K562 (cell line): ENCODE data around the gene SPCS2. TPM values are rescaled to one million over a fixed set of nuclear protein-coding genes. Genes with fewer than 3 reads are reported as not detected.
A peak's percentile ranks its signal among the peaks of the same experiment; 100 is the strongest.

Experiments used
- ADNP ChIP-seq: fragments of 200-800 bp; sonication (Bioruptor generic); IDR thresholded peaks from 2 replicates; pipeline ENCODE4 v1.6.1; 2016; ENCODE audit warnings: missing genetic modification characterization, missing compliant biosample characterization
- ARID2 ChIP-seq: fragments of 450-650 bp; IDR thresholded peaks from 2 replicates; pipeline ENCODE4 v1.6.1; 2017; ENCODE audit warnings: antibody characterized with exemption, mild to moderate bottlenecking
- CCAR2 ChIP-seq: fragments of 200-400 bp; formaldehyde crosslinking; IDR thresholded peaks from 2 replicates; pipeline ENCODE4 v1.6.1; 2017; ENCODE audit warnings: mild to moderate bottlenecking, low read depth, low read length
- DACH1 ChIP-seq: fragments of 450-650 bp; IDR thresholded peaks from 2 replicates; pipeline ENCODE4 v1.6.1; 2018; ENCODE audit not compliant: partially characterized antibody
- ETV5 ChIP-seq: sonication (generic); formaldehyde crosslinking; IDR thresholded peaks from 2 replicates; pipeline ENCODE4 v1.4.0; 2020; ENCODE audit warnings: low read depth, mild to moderate bottlenecking, missing genetic modification reagents
- FOXJ3 ChIP-seq: sonication (generic); formaldehyde crosslinking; IDR thresholded peaks from 2 replicates; pipeline ENCODE4 v1.4.0; 2020; ENCODE audit warnings: mild to moderate bottlenecking, missing genetic modification reagents
- GABPB1 ChIP-seq: sonication (generic); formaldehyde crosslinking; IDR thresholded peaks from 2 replicates; pipeline ENCODE4 v1.8.0; 2022; ENCODE audit warnings: mild to moderate bottlenecking, missing genetic modification reagents
- NBN ChIP-seq: fragments of 450-650 bp; IDR thresholded peaks from 2 replicates; pipeline ENCODE4 v1.6.1; 2016; ENCODE audit warnings: low read depth, mild to moderate bottlenecking
- NRF1 ChIP-seq, 2 experiments: fragments of 450-650 bp; IDR thresholded peaks in 1 of 2; conservative IDR thresholded peaks in 1 of 2; 2 replicates each; pipeline ENCODE4 v1.6.1; 2014; ENCODE audit warnings: mild to moderate bottlenecking in 2 of 2
- PML ChIP-seq: IDR thresholded peaks from 2 replicates; pipeline ENCODE4 v1.6.1; 2012; ENCODE audit warnings: low read length, inconsistent platforms
- PYGO2 ChIP-seq: fragments of 450-650 bp; IDR thresholded peaks from 2 replicates; pipeline ENCODE4 v1.6.1; 2016; ENCODE audit warnings: mild to moderate bottlenecking, missing genetic modification characterization, moderate library complexity, missing compliant biosample characterization
- RB1 ChIP-seq: fragments of 450-650 bp; IDR thresholded peaks from 2 replicates; pipeline ENCODE4 v1.6.1; 2017; ENCODE audit warnings: low read depth, mild to moderate bottlenecking
- SUPT5H ChIP-seq: fragments of 450-650 bp; IDR thresholded peaks from 2 replicates; pipeline ENCODE4 v1.6.1; 2016
- ZNF311 ChIP-seq: fragments of 250-450 bp; sonication (Bioruptor Pico); IDR thresholded peaks from 2 replicates; pipeline ENCODE4 v1.4.0; 2020; ENCODE audit warnings: mild to moderate bottlenecking, moderate library complexity
- polyA plus RNA-seq, 8 experiments: library from polyadenylated mRNA; depleted of rRNA in 4 of 8; stranded (reverse) in 5 of 8; unstranded in 3 of 8; fragments of >200 nt; fragmentation: Nextera tagmentation in 2 of 8; fragmentation: Illumina TruSeq in 1 of 8; extraction: Ambion mirVana in 2 of 8; extraction: Trizol in 1 of 8; gene quantifications; 2 replicates each; pipeline versions ENCODE4 v1.2.1 to v1.2.3, GENCODE V29; 2011 to 2014; ENCODE audit warnings: inconsistent platforms in 1 of 8, missing spikeins in 1 of 8
- total RNA-seq, 7 experiments: library from RNA; depleted of rRNA in 6 of 7; stranded (reverse); fragments of >200 nt in 6 of 7; fragmentation: Illumina TruSeq in 2 of 7; extraction: Trizol in 2 of 7; gene quantifications; 2 replicates each; pipeline versions ENCODE4 v1.2.1 to v1.2.3, GENCODE V29; 2011 to 2021; ENCODE audit warnings: low replicate concordance in 1 of 7
- TF ChIP-seq, protein P1 (sequence below): fragments of 450-650 bp; IDR thresholded peaks from 2 replicates; pipeline ENCODE4 v1.6.1; 2018; ENCODE audit warnings: mild to moderate bottlenecking, low read depth; ENCODE audit not compliant: partially characterized antibody
- TF ChIP-seq, protein P2 (sequence below): sonication (generic); formaldehyde crosslinking; IDR thresholded peaks from 2 replicates; pipeline ENCODE4 v1.8.1; 2023; ENCODE audit warnings: mild to moderate bottlenecking, missing genetic modification reagents
- TF ChIP-seq, protein P3 (sequence below): fragments of 250-450 bp; sonication (Bioruptor Pico); IDR thresholded peaks from 2 replicates; pipeline ENCODE4 v1.8.0; 2021; ENCODE audit warnings: borderline replicate concordance, mild to moderate bottlenecking, moderate library complexity; ENCODE audit not compliant: poor library complexity, severe bottlenecking

The SPCS2 gene
- total and polyA plus RNA-seq, 9 of the 15 experiments (the other 6 are each of a cell fraction or from before 2014, with no cell fraction given), result 38.2 to 458 (median 193) TPM

DNA sequence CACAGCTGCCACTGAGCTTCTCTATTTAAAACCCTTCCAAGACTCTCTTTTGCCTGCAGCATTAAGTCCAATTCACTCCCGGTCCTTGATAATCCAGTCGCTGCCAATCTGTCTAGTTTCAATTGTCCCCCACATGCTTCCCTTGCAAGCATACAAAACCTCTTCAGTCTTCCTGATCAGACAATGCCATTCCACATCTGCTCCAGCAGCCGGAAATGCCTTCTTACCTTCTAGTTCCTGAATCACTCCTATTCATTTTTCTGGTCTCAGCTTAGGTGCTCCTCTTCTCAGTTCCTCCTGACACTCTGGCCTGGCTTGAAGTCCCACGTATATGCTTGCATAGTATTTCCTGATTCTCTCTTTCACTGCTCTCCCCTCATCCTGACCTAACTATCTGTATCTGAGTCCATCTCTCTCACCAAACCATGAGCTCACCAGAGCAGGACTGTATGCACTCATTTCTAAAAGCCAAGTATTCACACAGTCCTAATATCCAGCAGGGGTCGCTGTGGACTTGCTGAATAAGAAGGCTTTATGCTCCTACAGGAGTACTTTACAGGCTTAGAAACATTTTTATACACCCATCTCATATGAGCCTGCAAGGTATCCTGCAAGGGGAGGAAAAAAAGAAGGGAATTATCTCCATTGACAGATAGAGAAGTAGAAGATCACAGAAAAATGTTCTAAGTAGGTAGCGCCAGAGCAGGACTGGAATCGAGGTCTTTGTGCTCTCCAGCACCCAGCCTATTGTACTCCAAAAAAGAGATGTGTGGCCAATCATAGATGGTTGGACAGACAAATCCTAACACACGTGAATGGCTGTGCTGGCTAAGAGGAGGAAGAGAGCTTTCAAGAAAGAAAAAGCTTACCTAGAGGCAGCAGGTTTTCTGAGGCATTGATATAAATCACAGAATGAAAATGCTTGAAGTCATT is 19.4 kb upstream of the SPCS2 start (continued):
- TF ChIP-seq, protein P1, sequence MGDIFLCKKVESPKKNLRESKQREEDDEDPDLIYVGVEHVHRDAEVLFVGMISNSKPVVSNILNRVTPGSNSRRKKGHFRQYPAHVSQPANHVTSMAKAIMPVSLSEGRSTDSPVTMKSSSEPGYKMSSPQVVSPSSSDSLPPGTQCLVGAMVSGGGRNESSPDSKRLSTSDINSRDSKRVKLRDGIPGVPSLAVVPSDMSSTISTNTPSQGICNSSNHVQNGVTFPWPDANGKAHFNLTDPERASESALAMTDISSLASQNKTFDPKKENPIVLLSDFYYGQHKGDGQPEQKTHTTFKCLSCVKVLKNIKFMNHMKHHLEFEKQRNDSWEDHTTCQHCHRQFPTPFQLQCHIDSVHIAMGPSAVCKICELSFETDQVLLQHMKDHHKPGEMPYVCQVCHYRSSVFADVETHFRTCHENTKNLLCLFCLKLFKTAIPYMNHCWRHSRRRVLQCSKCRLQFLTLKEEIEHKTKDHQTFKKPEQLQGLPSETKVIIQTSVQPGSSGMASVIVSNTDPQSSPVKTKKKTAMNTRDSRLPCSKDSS, result no peak
- no peak for TF ChIP-seq PYGO2 (tag)
- TF ChIP-seq RB1, result no peak
- no peak for TF ChIP-seq NBN
- TF ChIP-seq CCAR2, result no peak
- TF ChIP-seq SUPT5H, result no peak
- TF ChIP-seq ZNF311 (CRISPR knock-in tag), result no peak
- TF ChIP-seq ETV5 (CRISPR knock-in tag), result no peak
- no peak for TF ChIP-seq NRF1 (conservative IDR thresholded peaks at IDR 0.05 in 1 of 2, IDR thresholded peaks at IDR 0.05 in 1 of 2)
- TF ChIP-seq, protein P2, sequence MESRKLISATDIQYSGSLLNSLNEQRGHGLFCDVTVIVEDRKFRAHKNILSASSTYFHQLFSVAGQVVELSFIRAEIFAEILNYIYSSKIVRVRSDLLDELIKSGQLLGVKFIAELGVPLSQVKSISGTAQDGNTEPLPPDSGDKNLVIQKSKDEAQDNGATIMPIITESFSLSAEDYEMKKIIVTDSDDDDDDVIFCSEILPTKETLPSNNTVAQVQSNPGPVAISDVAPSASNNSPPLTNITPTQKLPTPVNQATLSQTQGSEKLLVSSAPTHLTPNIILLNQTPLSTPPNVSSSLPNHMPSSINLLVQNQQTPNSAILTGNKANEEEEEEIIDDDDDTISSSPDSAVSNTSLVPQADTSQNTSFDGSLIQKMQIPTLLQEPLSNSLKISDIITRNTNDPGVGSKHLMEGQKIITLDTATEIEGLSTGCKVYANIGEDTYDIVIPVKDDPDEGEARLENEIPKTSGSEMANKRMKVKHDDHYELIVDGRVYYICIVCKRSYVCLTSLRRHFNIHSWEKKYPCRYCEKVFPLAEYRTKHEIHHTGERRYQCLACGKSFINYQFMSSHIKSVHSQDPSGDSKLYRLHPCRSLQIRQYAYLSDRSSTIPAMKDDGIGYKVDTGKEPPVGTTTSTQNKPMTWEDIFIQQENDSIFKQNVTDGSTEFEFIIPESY (CRISPR knock-in tag), result no peak
- peak; percentile 40 for TF ChIP-seq DACH1
- no peak for TF ChIP-seq FOXJ3 (CRISPR knock-in tag)
- TF ChIP-seq, protein P3, sequence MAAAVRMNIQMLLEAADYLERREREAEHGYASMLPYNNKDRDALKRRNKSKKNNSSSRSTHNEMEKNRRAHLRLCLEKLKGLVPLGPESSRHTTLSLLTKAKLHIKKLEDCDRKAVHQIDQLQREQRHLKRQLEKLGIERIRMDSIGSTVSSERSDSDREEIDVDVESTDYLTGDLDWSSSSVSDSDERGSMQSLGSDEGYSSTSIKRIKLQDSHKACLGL (CRISPR knock-in tag), result no peak
- no peak for TF ChIP-seq PML
- TF ChIP-seq GABPB1 (CRISPR knock-in tag), result no peak
- peak; percentile 65; the same call in 1 of the 2 replicates for TF ChIP-seq ARID2
- TF ChIP-seq ADNP, result no peak
